ENCODE data around the gene WBP2.

Gene WBP2

GRCh38 chr17:75855310-75856061 is at the start of gene WBP2:
WBP2 (minus strand) TSS chr17:75855335; CDS start chr17:75855297, 38 bp downstream.
- in situ Hi-C loops (cut with MboI; ENCODE audit: low sequenced_read_pairs, unreplicated experiment): no loop called here
- TF ChIP-seq CTCF (IDR thresholded peaks at IDR 0.05; ENCODE audit: borderline replicate concordance, control extremely low read depth, extremely low read depth, insufficient read depth, missing control alignments): peak; percentile 68
- peak; percentile 97 for DNase-seq (ENCODE audit: low spot score)

GRCh38 chr17:75902406-75902805 is 47.3 kb upstream of the WBP2 start:
- TF ChIP-seq CTCF (IDR thresholded peaks at IDR 0.05; ENCODE audit: borderline replicate concordance, control extremely low read depth, extremely low read depth, insufficient read depth, missing control alignments): no peak
- no peak for DNase-seq (ENCODE audit: low spot score)
- in situ Hi-C loops (cut with MboI; ENCODE audit: low sequenced_read_pairs, unreplicated experiment): loop anchor here (25.0 kb wide), 1 partner anchor 385 kb away; no protein-coding TSS in a partner anchor

- DNase-seq (ENCODE audit: low spot score): no peak
- no peak for TF ChIP-seq CTCF (IDR thresholded peaks at IDR 0.05; ENCODE audit: borderline replicate concordance, control extremely low read depth, extremely low read depth, insufficient read depth, missing control alignments)
- in situ Hi-C loops (cut with MboI; ENCODE audit: low sequenced_read_pairs, unreplicated experiment): loop anchor here (25.0 kb wide), 1 partner anchor 386 kb away; no protein-coding TSS in a partner anchor
Observed at GRCh38 chr17:75901727-75902126, 46.6 kb upstream of the WBP2 start.

- no peak for DNase-seq (ENCODE audit: low spot score)
- in situ Hi-C loops (cut with MboI; ENCODE audit: low sequenced_read_pairs, unreplicated experiment): loop anchor here (25.0 kb wide), 1 partner anchor 386 kb away; no protein-coding TSS in a partner anchor
- TF ChIP-seq CTCF (IDR thresholded peaks at IDR 0.05; ENCODE audit: borderline replicate concordance, control extremely low read depth, extremely low read depth, insufficient read depth, missing control alignments): no peak
Observed at GRCh38 chr17:75900691-75901533, 45.8 kb upstream of the WBP2 start.

- in situ Hi-C loops (cut with MboI; ENCODE audit: low sequenced_read_pairs, unreplicated experiment): loop anchor here (25.0 kb wide), 1 partner anchor 387 kb away; no protein-coding TSS in a partner anchor
- DNase-seq (ENCODE audit: low spot score): no peak
- no peak for TF ChIP-seq CTCF (IDR thresholded peaks at IDR 0.05; ENCODE audit: borderline replicate concordance, control extremely low read depth, extremely low read depth, insufficient read depth, missing control alignments)
Observed at GRCh38 chr17:75899767-75900468, 44.8 kb upstream of the WBP2 start.

GRCh38 chr17:75899353-75899752 is 44.2 kb upstream of the WBP2 start:
- in situ Hi-C loops (cut with MboI; ENCODE audit: low sequenced_read_pairs, unreplicated experiment): no loop called here
- no peak for TF ChIP-seq CTCF (IDR thresholded peaks at IDR 0.05; ENCODE audit: borderline replicate concordance, control extremely low read depth, extremely low read depth, insufficient read depth, missing control alignments)
- no peak for DNase-seq (ENCODE audit: low spot score)

Data from GM13976 (cell line).